ENCODE measurements around the gene ANAPC7.
"Not testable (repeated sequence)": the region's sequence is repeated elsewhere in the genome, so short reads cannot be mapped to it uniquely, and the experiment has no call there.

ANAPC7 gene, protein sequence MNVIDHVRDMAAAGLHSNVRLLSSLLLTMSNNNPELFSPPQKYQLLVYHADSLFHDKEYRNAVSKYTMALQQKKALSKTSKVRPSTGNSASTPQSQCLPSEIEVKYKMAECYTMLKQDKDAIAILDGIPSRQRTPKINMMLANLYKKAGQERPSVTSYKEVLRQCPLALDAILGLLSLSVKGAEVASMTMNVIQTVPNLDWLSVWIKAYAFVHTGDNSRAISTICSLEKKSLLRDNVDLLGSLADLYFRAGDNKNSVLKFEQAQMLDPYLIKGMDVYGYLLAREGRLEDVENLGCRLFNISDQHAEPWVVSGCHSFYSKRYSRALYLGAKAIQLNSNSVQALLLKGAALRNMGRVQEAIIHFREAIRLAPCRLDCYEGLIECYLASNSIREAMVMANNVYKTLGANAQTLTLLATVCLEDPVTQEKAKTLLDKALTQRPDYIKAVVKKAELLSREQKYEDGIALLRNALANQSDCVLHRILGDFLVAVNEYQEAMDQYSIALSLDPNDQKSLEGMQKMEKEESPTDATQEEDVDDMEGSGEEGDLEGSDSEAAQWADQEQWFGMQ

GRCh38 chr12:110403146-110403975 is at the start of gene ANAPC7:
Gene ANAPC7, minus strand, starts transcription at chr12:110403708. Its CDS starts 81 bp downstream, at chr12:110403627.
- peak; percentile 79 for DNase-seq (ENCODE audit: low read depth)

DNA sequence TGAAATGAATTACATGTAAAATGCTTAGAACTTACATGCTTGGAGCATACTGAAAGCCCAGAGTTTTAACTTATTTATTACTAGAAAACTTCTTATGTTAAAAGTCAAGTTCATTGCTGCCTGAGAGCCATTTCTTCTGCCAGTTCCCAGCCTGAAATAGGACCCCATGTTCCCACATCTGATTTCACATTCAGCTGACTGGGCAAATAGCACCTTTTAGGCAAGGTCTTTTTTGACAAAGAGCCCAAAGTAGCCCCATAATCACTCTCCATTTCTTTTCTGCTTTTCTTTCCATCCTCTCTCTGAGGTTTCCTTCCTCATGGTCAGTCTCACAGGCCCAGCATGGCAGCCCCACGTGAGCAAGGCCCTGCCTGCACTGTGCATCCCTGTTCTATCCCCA is 47.8 kb upstream of the ANAPC7 start:
- DNase-seq (ENCODE audit: low read depth) = no peak

DNA sequence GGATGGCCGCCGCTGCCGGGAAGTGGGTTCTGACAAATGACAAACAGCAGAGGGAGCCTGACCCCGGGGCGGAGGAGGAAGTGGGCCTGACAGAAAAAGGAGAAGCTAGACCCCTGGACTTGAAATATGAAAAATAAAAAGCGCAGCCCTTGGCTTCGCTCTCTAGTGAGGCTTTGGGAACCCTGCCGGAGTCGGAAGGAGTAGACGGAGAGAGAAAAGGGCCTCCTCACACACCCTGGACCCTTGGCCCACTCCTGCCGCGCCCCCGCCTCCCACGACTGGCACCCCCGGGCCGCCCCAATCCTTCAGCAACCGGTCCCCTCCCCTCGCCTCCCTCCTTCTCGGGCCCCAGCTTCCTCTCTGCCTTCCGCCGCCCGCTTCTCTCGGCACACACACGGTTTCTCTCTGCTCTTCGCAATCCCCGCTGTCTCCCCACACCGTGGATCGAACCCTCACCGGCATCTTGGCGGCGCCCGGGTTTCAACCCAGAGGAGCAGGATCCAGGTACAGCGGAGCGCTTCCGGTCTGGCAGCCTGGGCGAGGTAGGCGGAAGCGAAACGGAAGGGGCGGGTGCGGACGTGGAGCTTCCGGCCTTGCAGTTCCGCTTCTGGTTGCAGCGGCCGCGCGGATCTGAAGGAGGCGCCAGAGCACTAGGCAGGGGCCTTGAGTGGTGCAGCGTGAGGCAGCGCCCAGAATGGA is 46.4 kb upstream of the ANAPC7 start, which contains the start of gene ARPC3:
TSS of gene ARPC3 (minus strand) at position 539 of the 699 bp plus-strand sequence. CDS start at position 462, 77 bp downstream.
- DNase-seq (ENCODE audit: low read depth) = peak; percentile 92

DNA sequence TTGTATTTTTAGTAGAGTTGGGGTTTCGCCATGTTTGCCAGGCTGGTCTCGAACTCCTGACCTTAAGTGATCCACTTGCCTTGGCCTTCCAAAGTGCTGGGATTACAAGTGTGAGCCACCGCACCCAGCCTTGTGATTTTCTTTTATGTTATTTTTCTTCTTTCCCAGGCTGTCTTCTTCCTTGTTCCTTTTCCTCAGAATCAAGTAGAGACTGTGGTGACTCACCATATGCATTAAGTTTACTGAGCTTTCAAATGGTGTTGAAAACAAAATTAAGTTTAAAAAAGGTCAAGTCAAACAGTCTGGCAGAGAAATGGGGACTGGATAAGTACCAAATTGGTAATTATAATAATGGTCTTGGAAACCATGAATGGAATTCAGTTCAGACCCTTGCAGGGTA is 40.9 kb upstream of the ANAPC7 start:
- no peak for DNase-seq (ENCODE audit: low read depth)

- no peak for DNase-seq (ENCODE audit: low read depth)
Measured at GRCh38 chr12:110436231-110436630, 32.7 kb upstream of the ANAPC7 start.

- no peak for DNase-seq (ENCODE audit: low read depth)
Measured at GRCh38 chr12:110431957-110432587, 28.6 kb upstream of the ANAPC7 start.

GRCh38 chr12:110429676-110430075 is 26.2 kb upstream of the ANAPC7 start:
- DNase-seq (ENCODE audit: low read depth) = not testable (repeated sequence)

GRCh38 chr12:110426406-110426805 is 22.9 kb upstream of the ANAPC7 start:
- no peak for DNase-seq (ENCODE audit: low read depth)

DNA sequence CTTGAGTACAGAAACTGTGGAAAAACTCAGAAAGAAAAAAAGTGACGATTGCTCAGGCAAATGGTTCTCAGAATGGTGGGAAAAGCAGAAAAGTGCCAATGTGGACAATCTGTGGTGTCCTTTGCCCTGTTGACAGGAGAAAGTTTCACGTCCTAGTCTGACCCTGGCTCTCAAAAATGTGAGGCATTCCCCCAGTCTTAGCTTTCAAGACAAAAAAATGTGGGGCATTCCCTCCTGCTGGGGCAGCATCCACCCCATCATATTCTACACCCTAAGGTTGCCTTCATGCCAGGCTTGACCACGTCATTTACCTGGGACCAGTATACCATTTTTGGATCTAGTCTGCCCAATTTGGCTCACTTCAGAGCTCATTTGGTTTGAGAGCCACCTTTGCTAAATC is 20.7 kb upstream of the ANAPC7 start:
- DNase-seq (ENCODE audit: low read depth) = no peak

GRCh38 chr12:110421701-110422100 is 18.2 kb upstream of the ANAPC7 start:
- DNase-seq (ENCODE audit: low read depth) = no peak

GRCh38 chr12:110421159-110421661 is 17.7 kb upstream of the ANAPC7 start:
- DNase-seq (ENCODE audit: low read depth) = no peak

DNA sequence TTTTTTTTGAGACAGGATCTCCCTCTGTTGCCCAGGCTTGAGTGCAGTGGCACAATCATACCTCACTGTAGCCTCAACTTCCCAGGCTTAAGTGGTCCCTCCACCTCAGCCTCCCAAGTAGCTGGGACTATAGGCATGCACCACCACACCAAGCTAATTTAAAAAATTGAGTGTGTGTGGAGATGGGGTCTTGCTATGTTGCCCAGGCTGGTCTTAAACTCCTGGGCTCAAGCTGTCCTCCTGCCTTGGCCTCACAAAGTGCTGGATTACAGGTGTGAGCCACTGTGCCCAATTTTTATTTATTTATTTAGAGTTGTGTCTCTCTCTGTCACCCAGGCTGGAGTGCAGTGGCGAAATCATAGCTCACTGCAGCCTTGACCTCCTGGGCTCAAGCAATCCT is 17.1 kb upstream of the ANAPC7 start:
- DNase-seq (ENCODE audit: low read depth) = not testable (repeated sequence)

DNA sequence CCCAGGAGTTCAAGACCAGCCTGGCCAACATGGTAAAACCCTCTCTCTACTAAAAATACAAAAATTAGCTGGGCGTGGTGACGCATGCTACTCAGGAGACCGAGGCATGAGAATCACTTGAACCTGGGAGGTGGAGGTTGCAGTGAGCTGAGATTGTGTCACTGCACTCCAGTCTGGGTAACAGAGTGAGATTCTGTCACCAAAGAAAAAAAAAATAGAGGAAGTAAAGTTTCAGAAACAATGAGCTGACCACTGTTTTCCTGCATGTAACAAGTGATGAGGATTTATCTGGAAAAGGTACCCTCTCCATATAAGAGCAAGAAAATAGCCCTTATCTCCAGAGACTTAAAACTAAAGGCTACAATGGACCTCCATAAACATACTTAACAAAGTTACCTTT is 13.6 kb upstream of the ANAPC7 start:
- not testable (repeated sequence) for DNase-seq (ENCODE audit: low read depth)

DNA sequence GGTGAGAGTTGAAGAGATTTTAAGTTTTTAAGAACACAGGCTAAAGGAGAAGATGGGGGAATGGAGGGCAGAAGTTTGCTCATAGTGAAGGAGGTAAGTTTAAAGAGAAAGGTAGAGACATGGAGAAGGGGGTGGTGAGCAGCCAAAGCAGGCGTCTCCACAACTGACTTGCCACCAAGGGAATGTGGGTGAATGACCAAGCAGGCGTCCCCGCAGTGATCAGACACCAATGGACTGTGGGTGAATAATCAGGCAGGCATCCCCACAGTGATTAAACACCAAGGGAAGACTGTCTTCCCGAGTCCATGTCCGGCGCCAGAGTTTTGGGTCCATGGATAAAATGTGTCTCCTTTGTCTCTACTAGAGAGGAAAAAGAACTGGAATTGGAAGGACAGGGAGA is 6.6 kb upstream of the ANAPC7 start:
- not testable (repeated sequence) for DNase-seq (ENCODE audit: low read depth)

DNA sequence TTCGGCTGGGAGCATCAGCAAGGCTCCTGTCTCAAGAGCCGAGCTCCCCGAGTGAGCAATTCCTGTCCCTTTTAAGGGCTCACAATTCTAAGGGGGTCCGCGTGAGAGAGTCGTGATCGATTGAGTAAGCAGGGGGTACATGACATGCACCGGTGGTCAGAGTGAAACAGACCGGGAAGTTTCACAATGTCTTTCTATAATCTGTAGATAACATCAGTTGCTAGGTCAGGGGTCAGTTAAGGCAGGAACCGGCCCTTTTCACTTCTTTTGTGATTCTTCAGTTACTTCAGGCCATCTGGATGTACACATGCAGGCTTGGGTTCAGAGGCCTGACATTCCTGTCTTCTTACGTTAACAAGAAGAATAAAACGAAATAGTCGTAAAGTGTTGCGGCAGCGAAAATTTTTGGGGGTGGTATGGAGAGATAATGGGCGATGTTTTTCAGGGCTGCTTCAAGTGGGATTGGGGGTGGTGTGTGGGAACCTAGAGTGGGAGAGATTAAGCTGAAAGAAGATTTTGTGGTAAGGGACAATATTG is 1.7 kb upstream of the ANAPC7 start:
- not testable (repeated sequence) for DNase-seq (ENCODE audit: low read depth)

DNA sequence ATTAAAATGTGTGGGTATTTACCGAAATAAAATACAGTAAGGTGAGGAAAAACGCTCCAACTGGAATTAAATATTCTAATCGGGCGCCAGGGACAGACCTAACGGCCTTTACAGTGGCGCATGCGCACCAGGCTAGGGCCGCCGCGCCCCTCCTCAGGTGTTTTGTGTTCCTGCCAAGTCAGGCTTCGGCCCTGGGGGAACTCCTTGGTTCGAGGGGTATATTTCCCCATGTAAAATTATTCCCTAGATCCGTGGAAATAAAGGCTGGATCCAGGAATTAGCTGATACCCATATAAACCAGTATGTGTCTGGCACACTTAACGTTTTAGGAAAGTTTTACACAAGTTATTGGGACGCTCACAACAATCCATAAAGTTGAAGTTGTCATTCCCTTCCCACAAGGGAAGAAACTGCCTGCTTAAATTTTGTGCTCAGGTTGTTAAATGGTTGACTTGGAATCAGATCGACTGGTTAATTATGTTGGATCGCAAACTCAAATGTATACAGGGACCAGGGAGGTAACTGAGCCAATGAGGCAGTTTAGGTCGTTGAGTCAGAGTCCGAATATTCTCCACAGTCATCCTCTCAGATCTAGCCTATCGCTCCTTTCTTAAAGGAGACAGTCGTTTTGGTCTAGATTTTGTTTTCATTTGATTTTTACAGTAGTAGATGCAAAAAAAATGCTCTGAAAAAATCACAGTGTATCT is 621 bp upstream of the ANAPC7 start:
- peak; percentile 73 for DNase-seq (ENCODE audit: low read depth)

GRCh38 chr12:110382683-110383082 is 20.8 kb downstream of the ANAPC7 start:
- DNase-seq (ENCODE audit: low read depth) = no peak

- no peak for DNase-seq (ENCODE audit: low read depth)
Measured at GRCh38 chr12:110379631-110380030, 23.9 kb downstream of the ANAPC7 start.

- DNase-seq (ENCODE audit: low read depth) = no peak
Measured at GRCh38 chr12:110379197-110379596, 24.3 kb downstream of the ANAPC7 start.

DNA sequence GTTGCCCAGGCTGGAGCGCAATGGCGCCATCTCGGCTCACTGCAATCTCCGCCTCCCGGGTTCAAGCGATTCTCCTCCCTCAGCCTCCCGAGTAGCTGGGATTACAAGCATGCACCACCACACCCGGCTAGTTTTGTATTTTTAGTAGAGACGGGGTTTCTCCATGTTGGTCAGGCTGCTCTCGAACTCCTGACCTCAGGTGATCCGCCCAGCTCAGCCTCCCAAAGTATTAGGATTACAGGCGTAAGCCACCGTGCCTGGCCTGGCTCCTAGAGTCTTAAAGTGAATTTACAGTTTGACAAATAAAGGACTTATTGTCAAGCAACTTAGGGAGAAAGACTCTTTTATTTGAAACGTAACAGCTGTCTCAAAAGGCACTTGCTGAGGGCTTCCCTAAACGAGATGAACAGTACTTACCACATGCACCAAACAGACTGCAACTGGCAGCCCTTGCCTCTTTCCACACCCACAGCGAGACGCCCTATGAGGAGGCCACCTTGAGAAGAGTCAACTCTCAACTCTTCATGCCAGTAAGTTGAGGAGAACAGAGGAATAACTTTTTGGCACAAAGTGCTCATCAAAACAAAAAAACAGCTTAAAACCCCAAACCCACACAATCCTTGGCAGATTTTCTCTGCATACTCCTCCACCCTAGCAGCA is 25.2 kb downstream of the ANAPC7 start:
- DNase-seq (ENCODE audit: low read depth) = not testable (repeated sequence)

Data from activated T-cell treated with anti-CD3 and anti-CD28 coated beads for 24 hours (primary cell).